GF-D8 (cell line): ENCODE data around the gene NHLRC4.

Experiments
- DNase-seq: peaks from one replicate; lab custom pipeline; 2025; lab: John Stamatoyannopoulos, UW

NHLRC4 gene

GRCh38 chr16:530111-530817 lies 36.5 kb upstream of the NHLRC4 start:
- DNase-seq = no peak

GRCh38 chr16:531494-532125 lies 35.2 kb upstream of the NHLRC4 start:
- DNase-seq = no peak

GRCh38 chr16:533391-534123 lies 33.2 kb upstream of the NHLRC4 start:
- DNase-seq = no peak

GRCh38 chr16:534135-534534 lies 32.7 kb upstream of the NHLRC4 start:
- no peak for DNase-seq

DNA sequence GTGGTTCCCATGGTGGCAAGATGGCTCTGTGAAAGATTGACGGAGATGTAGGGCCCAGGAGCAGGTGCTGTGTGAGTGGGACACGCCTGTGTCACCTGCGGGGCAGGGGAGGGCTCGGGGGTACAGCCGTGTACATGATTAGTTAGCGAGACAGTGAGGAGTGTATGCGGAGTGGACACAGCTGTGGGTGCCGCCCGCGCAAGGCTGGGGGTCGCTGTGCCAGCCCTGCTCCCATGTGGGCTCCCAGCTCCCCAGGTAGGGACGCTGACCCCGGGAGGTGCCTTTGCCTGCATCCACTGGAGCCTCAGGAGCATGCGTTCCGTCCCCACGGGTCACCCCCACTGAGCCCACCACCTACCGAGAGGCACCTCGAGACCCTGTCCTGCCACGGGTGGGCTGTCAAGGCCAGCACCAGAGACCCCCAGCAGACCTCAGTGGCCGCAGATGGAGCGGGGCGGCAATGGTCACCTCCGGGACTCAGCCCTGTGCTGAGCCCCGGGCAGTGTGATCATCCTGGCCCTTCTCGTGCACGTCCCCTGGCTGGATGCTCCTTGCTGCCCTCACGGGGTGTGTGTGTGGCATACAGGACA lies 31.9 kb upstream of the NHLRC4 start:
- DNase-seq = no peak

GRCh38 chr16:535446-536405 lies 31.1 kb upstream of the NHLRC4 start:
- no peak for DNase-seq

- no peak for DNase-seq
Observed at GRCh38 chr16:536746-537145, 30.1 kb upstream of the NHLRC4 start.

GRCh38 chr16:537415-538335 lies 29.1 kb upstream of the NHLRC4 start:
- no peak for DNase-seq

- no peak for DNase-seq
Observed at GRCh38 chr16:539901-540530, 26.8 kb upstream of the NHLRC4 start.

DNA sequence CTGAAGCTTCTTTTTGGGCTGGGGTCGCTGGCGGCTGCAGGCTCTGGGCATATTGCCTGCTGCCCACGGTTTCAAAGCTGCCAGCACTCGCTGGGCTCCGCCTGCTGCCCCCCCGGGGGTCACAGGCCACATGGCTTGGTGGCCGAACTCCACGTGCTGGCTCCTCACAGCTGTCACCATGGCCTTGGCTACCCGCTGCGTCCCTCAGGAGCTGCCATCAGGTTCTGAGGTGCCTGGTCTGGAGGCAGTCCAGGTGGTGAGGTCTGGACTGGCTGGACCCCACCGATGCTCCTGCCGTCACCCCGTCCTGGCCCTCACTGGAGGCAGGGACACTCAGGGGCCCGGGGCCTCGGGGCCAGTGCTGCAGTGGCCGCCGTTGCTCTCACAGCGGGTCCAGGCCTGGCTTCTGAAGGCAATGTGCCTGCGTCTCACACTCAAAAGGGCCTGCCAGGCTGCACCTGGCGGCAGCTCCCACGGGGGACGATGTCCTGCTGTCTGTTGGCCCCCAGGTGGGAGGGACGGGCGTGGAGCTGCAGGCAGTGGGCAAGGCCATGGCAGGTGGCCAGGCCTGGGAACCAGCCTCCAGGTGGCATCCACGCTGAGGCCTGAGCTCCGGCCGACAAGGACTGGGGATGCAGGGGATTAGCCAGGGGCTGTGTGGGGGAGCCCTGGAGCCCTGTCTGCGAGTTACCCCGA lies 26.0 kb upstream of the NHLRC4 start:
- DNase-seq = no peak

- no peak for DNase-seq
Observed at GRCh38 chr16:543301-544164, 23.3 kb upstream of the NHLRC4 start.

GRCh38 chr16:544517-544916 lies 22.3 kb upstream of the NHLRC4 start:
- DNase-seq = no peak

DNA sequence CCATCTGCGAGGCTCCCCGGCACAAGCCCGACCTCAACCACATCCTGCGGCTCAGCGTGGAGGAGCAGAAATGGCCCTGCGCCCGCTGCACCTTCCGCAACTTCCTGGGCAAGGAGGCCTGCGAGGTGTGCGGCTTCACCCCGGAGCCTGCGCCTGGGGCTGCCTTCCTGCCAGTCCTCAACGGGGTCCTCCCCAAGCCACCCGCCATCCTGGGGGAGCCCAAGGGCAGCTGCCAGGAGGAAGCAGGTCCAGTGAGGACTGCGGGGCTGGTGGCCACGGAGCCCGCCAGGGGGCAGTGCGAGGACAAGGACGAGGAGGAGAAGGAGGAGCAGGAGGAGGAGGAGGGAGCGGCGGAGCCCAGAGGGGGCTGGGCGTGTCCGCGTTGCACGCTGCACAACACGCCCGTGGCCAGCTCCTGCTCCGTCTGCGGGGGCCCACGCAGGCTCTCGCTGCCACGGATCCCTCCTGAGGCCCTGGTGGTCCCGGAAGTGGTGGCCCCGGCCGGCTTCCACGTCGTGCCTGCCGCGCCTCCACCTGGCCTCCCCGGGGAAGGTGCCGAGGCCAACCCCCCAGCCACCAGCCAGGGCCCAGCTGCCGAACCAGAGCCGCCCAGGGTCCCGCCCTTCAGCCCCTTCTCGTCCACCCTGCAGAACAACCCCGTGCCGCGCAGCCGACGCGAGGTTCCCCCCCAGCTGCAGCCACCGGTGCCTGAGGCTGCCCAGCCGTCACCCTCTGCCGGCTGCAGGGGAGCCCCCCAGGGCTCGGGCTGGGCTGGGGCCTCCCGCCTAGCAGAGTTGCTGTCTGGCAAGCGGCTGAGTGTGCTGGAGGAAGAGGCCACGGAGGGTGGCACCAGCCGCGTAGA lies 19.7 kb upstream of the NHLRC4 start:
- DNase-seq = peak; percentile 85

DNA sequence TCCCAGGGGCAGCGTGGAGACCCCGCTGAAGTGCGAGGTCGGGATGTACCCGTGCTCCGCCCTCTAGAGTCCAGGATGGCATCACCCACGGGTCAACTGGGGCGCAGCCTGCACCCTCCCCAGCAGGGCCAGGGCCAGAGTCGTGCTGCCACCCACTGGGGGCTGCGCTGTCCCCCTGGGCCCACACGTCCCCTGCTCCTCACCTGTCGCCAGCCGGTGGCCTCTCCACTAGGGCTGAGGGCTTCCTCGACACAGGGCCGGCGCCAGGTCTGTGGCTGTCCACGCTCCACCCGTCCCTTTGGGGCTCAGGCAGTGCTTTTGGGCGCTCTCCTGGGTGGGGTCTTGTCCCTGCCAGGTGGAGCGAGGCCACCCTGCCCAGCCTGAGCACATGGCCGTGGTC lies 18.2 kb upstream of the NHLRC4 start:
- no peak for DNase-seq

DNA sequence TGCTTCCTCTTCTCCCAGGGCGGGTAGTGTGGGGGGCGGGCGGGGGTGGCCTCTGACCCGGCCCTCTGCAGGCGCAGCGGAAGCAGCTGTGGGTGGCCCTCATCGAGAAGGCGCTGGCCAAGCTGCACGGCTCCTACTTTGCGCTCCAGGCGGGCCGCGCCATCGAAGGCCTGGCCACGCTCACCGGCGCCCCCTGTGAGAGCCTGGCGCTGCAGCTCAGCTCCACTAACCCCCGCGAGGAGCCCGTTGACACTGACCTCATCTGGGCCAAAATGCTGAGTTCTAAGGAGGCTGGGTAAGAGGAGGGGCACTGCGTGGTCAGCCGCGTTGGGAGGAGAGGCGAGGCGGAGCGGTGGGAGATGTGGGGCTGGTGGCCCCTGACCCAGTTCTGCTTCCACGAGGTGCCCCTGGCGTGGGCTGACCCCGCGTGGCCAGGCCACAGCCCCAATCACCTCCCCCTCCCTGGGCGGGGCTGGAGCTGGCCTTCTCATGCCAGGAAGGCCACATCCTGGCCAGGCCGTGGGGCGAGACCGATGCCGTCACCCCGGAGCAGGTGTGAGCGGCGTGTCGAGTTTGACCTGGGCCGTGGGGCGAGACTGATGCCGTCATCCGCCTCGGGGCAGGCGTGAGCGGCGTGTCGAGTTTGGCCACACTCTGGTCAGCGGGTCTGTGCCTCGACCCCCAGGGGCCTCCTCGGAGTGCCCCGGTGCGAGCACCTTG lies 17.1 kb upstream of the NHLRC4 start:
- DNase-seq = no peak

DNA sequence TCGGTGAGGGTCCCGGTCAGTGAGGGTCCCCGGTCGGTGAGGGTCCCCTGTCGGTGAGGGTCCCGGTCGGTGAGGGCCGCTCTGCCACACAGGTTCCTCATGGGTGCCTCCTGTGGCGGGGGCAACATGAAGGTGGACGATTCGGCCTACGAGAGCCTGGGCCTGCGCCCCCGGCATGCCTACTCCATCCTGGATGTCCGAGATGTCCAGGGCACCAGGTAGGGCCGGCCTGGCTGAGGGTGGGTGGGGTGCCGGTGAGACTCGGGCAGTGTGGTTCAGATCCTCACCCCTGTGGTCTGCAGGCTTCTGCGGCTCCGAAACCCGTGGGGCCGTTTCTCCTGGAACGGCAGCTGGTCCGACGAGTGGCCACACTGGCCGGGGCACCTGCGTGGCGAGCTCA lies 15.6 kb upstream of the NHLRC4 start:
- no peak for DNase-seq

DNA sequence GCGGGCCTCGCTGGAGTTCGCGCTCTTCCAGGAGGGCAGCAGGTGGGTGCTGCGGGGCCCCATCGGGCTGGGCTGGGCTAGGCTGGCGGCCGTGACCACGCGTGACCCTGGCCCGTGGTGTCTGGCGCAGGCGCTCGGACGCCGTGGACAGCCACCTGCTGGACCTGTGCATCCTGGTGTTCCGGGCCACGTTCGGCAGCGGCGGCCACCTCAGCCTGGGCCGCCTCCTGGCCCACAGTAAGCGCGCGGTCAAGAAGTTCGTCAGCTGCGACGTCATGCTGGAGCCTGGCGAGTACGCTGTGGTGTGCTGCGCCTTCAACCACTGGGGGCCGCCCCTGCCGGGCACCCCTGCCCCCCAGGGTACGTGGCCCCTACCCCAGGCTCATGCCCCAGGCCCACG lies 14.6 kb upstream of the NHLRC4 start:
- no peak for DNase-seq
